SK-N-SH (cell line): ENCODE data around the gene BCAS4. TPM values are rescaled to one million over a fixed set of nuclear protein-coding genes. Genes with fewer than 3 reads are reported as not detected.

Source experiments
- CTCF ChIA-PET: fragments of 300-600, 350-600 bp; formaldehyde crosslinking; extraction: SDS; loops from one replicate; lab custom pipeline; 2021; lab: Yijun Ruan, JAX
- POLR2A ChIA-PET: fragments of 350-600 bp; sonication (Branson Sonifier 250); formaldehyde crosslinking; extraction: SDS; loops from one replicate; lab custom pipeline; 2020; ENCODE audit warnings: antibody characterized with exemption, inconsistent platforms; lab: Yijun Ruan, JAX
- DNase-seq: peaks from one replicate; pipeline ENCODE4 v3.0.0; 2012
- H2AFZ ChIP-seq: fragments of 200-600 bp; sonication (generic); 2 replicates; pipeline ENCODE4 v1.8.1; 2016; ENCODE audit warnings: antibody characterized with exemption, mild to moderate bottlenecking, low read depth
- H3F3A ChIP-seq: fragments of 200-600 bp; sonication (generic); replicated peaks from 2 replicates; pipeline ENCODE3; 2016; ENCODE audit warnings: antibody characterized with exemption, mild to moderate bottlenecking; ENCODE audit not compliant: insufficient read depth
- H3K27ac ChIP-seq, 2 experiments: fragments of 200-500 bp in 1 of 2; fragments of 200-600 bp in 1 of 2; sonication (Bioruptor generic) in 1 of 2; sonication (generic), shearing (Covaris generic) in 1 of 2; 2 replicates each; pipeline versions ENCODE4 v1.5.1 to v1.6.1; 2014 to 2016; ENCODE audit warnings: low read depth in 2 of 2, inconsistent platforms in 1 of 2, low read length in 1 of 2, mild to moderate bottlenecking in 1 of 2, mixed read lengths in 1 of 2
- H3K27me3 ChIP-seq: fragments of 200-600 bp; sonication (generic), shearing (Covaris generic); 2 replicates; pipeline ENCODE4 v1.6.1; 2016; ENCODE audit warnings: mixed run types; ENCODE audit not compliant: insufficient read depth
- H3K36me3 ChIP-seq, 2 experiments: fragments of 200-500 bp in 1 of 2; fragments of 200-600 bp in 1 of 2; sonication (Bioruptor generic) in 1 of 2; sonication (generic) in 1 of 2; replicated peaks in 1 of 2; 2 replicates each; pipeline versions ENCODE3 to v1.5.1; 2014 to 2016; ENCODE audit warnings: low read length in 1 of 2, mild to moderate bottlenecking in 1 of 2; ENCODE audit not compliant: insufficient read depth in 2 of 2, control insufficient read depth in 1 of 2
- H3K4me1 ChIP-seq, 2 experiments: fragments of 200-500 bp in 1 of 2; fragments of 200-600 bp in 1 of 2; sonication (Bioruptor generic) in 1 of 2; sonication (generic), shearing (Covaris generic) in 1 of 2; 2 replicates each; pipeline versions ENCODE4 v1.5.1 to v1.6.1; 2014 to 2016; ENCODE audit warnings: low read depth in 1 of 2, low read length in 1 of 2, mixed run types in 1 of 2; ENCODE audit not compliant: insufficient read depth in 2 of 2, control insufficient read depth in 1 of 2
- H3K4me2 ChIP-seq: fragments of 200-600 bp; sonication (generic), shearing (Covaris generic); 2 replicates; pipeline ENCODE4 v1.6.1; 2017; ENCODE audit warnings: mixed run types
- H3K4me3 ChIP-seq, 2 experiments: fragments of 200-500 bp in 1 of 2; fragments of 200-600 bp in 1 of 2; sonication (Bioruptor generic) in 1 of 2; sonication (generic), shearing (Covaris generic) in 1 of 2; 2 replicates each; pipeline versions ENCODE4 v1.5.1 to v1.8.1; 2014 to 2016; ENCODE audit warnings: low read depth in 2 of 2, inconsistent platforms in 1 of 2, low read length in 1 of 2, mild to moderate bottlenecking in 1 of 2, mixed read lengths in 1 of 2, moderate library complexity in 1 of 2
- H3K79me2 ChIP-seq: fragments of 200-600 bp; sonication (generic); 2 replicates; pipeline ENCODE4 v1.8.1; 2017; ENCODE audit warnings: mild to moderate bottlenecking; ENCODE audit not compliant: insufficient read depth
- H3K9ac ChIP-seq: fragments of 200-600 bp; sonication (generic); 2 replicates; pipeline ENCODE4 v1.6.1; 2017; ENCODE audit warnings: mixed run types
- H3K9me2 ChIP-seq: fragments of 200-600 bp; sonication (generic); 2 replicates; pipeline ENCODE4 v1.6.1; 2017; ENCODE audit warnings: mixed run types
- H3K9me3 ChIP-seq: fragments of 200-600 bp; sonication (generic); 2 replicates; pipeline ENCODE4 v1.6.1; 2017; ENCODE audit warnings: mixed run types, mild to moderate bottlenecking, moderate library complexity
- H4K20me1 ChIP-seq: fragments of 200-600 bp; sonication (generic); 2 replicates; pipeline ENCODE4 v1.6.1; 2017; ENCODE audit warnings: mild to moderate bottlenecking, mixed run types; ENCODE audit not compliant: insufficient read depth
- ELF1 ChIP-seq: IDR thresholded peaks from 2 replicates; pipeline ENCODE4 v1.4.0; 2012
- FOXM1 ChIP-seq: IDR thresholded peaks from 2 replicates; pipeline ENCODE4 v1.4.0; 2012; ENCODE audit warnings: low read depth, mild to moderate bottlenecking
- MEF2A ChIP-seq: IDR thresholded peaks from 2 replicates; pipeline ENCODE4 v1.4.0; 2012; ENCODE audit warnings: low read depth, borderline replicate concordance
- NFIC ChIP-seq: IDR thresholded peaks from 2 replicates; pipeline ENCODE4 v1.4.0; 2012; ENCODE audit warnings: borderline replicate concordance
- NRF1 ChIP-seq: IDR thresholded peaks from 2 replicates; pipeline ENCODE4 v1.6.1; 2012; ENCODE audit warnings: low read depth, mild to moderate bottlenecking, low read length
- POLR2AphosphoS5 ChIP-seq: IDR thresholded peaks from 2 replicates; pipeline ENCODE4 v1.6.1; 2012; ENCODE audit warnings: low read depth, low read length
- RAD21 ChIP-seq: IDR thresholded peaks from 2 replicates; pipeline ENCODE4 v1.6.1; 2012; ENCODE audit warnings: mild to moderate bottlenecking, low read length
- RXRA ChIP-seq: IDR thresholded peaks from 2 replicates; pipeline ENCODE4 v1.4.0; 2012; ENCODE audit warnings: low read depth, mild to moderate bottlenecking, borderline replicate concordance
- SIN3A ChIP-seq: IDR thresholded peaks from 2 replicates; pipeline ENCODE4 v1.6.1; 2012; ENCODE audit warnings: low read depth, mild to moderate bottlenecking, low read length, moderate library complexity, borderline replicate concordance
- SMC3 ChIP-seq: IDR thresholded peaks from 2 replicates; pipeline ENCODE4 v1.6.1; 2012; ENCODE audit warnings: low read depth, low read length, improper control_type of control experiment
- TAF1 ChIP-seq: IDR thresholded peaks from 2 replicates; pipeline ENCODE4 v1.6.1; 2012; ENCODE audit warnings: low read depth, mild to moderate bottlenecking, low read length, moderate library complexity, borderline replicate concordance
- TCF12 ChIP-seq: IDR thresholded peaks from 2 replicates; pipeline ENCODE4 v1.4.0; 2012
- TEAD4 ChIP-seq: IDR thresholded peaks from 2 replicates; pipeline ENCODE4 v1.4.0; 2012; ENCODE audit warnings: mild to moderate bottlenecking, borderline replicate concordance; ENCODE audit not compliant: insufficient read depth
- YY1 ChIP-seq: IDR thresholded peaks from 2 replicates; pipeline ENCODE4 v1.4.0; 2012; ENCODE audit warnings: low read depth, mild to moderate bottlenecking
- WGBS: methylation state at CpG from one replicate; pipeline ENCODE4 v1.1.6; 2017; ENCODE audit warnings: low lambda C conversion rate; 5-methylcytosine and 5-hydroxymethylcytosine counted together
- polyA plus RNA-seq, 3 experiments: library from polyadenylated mRNA; depleted of rRNA; stranded (reverse); fragments of >200 nt; gene quantifications; 2 replicates each; pipeline ENCODE4 v1.2.3, GENCODE V29; 2012
- TF ChIP-seq, protein P1 (sequence below): fragments of 150-350 bp; IDR thresholded peaks from 2 replicates; pipeline ENCODE4 v1.6.1; 2017; ENCODE audit warnings: antibody characterized with exemption, low read length, low read depth, borderline replicate concordance
- TF ChIP-seq, protein P2 (sequence below): fragments of 150-350 bp; IDR thresholded peaks from 2 replicates; pipeline ENCODE4 v1.6.1; 2016; ENCODE audit warnings: mild to moderate bottlenecking, low read depth, low read length
- TF ChIP-seq, protein P3 (sequence below): IDR thresholded peaks from 2 replicates; pipeline ENCODE4 v1.4.0; 2012; ENCODE audit warnings: low read depth, borderline replicate concordance
- TF ChIP-seq, protein P4 (sequence below): IDR thresholded peaks from 2 replicates; pipeline ENCODE4 v1.6.1; 2012; ENCODE audit warnings: mild to moderate bottlenecking, low read depth, low read length, moderate library complexity
- TF ChIP-seq, protein P5 (sequence below): fragments of 200-600 bp; sonication (generic); IDR thresholded peaks from 2 replicates; pipeline ENCODE4 v1.6.1; 2017; ENCODE audit warnings: antibody characterized with exemption, mild to moderate bottlenecking, moderate library complexity

The BCAS4 gene
- polyA plus RNA-seq, 1 of the 3 experiments (the other 2 are of a cell fraction) = 43.8 TPM

DNA sequence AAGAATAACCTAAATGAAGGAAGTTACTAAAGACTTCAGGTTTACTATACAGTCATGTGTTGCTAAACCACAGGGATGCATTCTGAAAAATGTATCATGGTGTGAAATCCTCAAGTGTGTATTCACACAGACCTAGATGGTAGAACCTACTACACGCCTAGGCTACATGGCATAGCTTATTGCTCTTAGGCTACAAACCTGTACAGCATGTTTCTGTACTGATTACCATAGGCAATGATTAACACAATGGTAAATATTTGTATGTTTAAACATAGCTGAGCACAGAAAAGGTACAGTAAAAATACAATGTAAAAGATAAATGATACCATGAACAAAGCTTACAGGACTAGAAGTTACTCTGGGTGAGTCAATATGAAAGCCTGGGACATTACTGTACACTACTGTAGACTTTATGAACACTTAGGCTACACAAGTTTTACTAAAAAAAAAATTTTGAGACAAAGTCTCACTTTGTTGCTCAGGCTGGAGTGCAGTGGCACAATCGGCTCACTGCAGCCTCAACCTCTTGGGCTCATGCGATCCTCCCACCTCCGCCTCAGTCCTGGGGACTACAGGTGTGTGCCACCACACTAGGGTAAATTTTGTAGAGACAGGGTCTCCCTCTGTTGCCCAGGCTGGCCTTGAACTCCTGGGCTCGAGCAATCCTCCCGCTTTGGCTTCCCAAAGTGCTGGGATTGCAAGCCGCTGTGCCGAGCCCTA lies 100.4 kb downstream of the BCAS4 start:
- no peak overlapping the region for H3K9ac ChIP-seq
- no peak for DNase-seq
- CTCF ChIA-PET = interaction anchor here (1.0 to 2.3 kb wide), 5 partner anchors 16 to 102 kb away, joined by 3 to 6 read pairs (median 3); partner anchors contain the start of gene BCAS4
- H4K20me1 ChIP-seq = peaks cover 53% of the 10 kb centered on the region
- TF ChIP-seq FOXM1 (no peak), SIN3A (no peak), SMC3 (no peak), ELF1 (no peak), RXRA (no peak), MEF2A (no peak), YY1 (no peak), RAD21 (no peak), NRF1 (no peak), TAF1 (no peak), TEAD4 (no peak), NFIC (no peak)
- TF ChIP-seq, protein P1, sequence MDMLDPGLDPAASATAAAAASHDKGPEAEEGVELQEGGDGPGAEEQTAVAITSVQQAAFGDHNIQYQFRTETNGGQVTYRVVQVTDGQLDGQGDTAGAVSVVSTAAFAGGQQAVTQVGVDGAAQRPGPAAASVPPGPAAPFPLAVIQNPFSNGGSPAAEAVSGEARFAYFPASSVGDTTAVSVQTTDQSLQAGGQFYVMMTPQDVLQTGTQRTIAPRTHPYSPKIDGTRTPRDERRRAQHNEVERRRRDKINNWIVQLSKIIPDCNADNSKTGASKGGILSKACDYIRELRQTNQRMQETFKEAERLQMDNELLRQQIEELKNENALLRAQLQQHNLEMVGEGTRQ = no peak
- TF ChIP-seq, protein P2, sequence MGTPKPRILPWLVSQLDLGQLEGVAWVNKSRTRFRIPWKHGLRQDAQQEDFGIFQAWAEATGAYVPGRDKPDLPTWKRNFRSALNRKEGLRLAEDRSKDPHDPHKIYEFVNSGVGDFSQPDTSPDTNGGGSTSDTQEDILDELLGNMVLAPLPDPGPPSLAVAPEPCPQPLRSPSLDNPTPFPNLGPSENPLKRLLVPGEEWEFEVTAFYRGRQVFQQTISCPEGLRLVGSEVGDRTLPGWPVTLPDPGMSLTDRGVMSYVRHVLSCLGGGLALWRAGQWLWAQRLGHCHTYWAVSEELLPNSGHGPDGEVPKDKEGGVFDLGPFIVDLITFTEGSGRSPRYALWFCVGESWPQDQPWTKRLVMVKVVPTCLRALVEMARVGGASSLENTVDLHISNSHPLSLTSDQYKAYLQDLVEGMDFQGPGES = no peak
- H3K9me3 ChIP-seq = no peaks in the 10 kb centered on the region
- H3K79me2 ChIP-seq = peaks cover 98% of the 10 kb centered on the region
- no peak overlapping the region for H3K27ac ChIP-seq
- H3K4me2 ChIP-seq = no peak overlapping the region
- 99% methylated on average over 7 of the region's 8 CpGs for WGBS
- H3K9me2 ChIP-seq = no peaks in the 10 kb centered on the region
- H3K4me3 ChIP-seq = no peak overlapping the region
- H3K27me3 ChIP-seq = no peaks in the 10 kb centered on the region
- no peak overlapping the region for H2AFZ ChIP-seq
- POLR2A ChIA-PET = no interaction called here
- H3F3A ChIP-seq = peaks cover 15% of the 10 kb centered on the region
- no peaks in the 10 kb centered on the region; a peak in 2 of 4 replicates for H3K4me1 ChIP-seq
- H3K36me3 ChIP-seq = peaks cover 84 to 92% of the 10 kb centered on the region in 2 experiments

DNA sequence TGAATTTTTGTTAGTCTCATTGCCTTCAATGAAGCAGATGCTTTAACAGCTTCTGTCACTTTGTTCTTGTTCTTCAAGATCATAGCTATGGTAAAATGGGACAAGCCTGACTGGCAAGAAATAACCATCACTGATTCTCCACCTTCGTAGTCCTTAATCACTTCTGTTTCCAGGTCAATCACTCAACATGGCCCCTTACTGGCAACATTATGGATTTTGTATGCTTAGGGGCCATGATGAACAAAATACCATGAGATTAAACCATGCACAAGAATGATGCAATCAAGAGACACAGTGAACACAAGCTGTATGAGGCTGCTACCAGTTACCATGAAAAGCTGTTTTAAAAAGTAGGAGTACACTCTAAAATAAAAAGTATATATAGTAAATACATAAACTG lies 103.6 kb downstream of the BCAS4 start:
- Histone ChIP-seq H3K4me3 (no peak overlapping the region), H3K9ac (no peak overlapping the region), H3K27me3 (no peaks in the 10 kb centered on the region), H4K20me1 (peaks cover 70% of the 10 kb centered on the region), H3K9me3 (no peaks in the 10 kb centered on the region), H3K9me2 (no peaks in the 10 kb centered on the region), H3F3A (peaks cover 13% of the 10 kb centered on the region), H2AFZ (no peak overlapping the region), H3K79me2 (peaks cover 99% of the 10 kb centered on the region), H3K4me1 (no peaks in the 10 kb centered on the region; a peak in 1 of 4 replicates), H3K27ac (no peak overlapping the region), H3K36me3 (peaks cover 84 to 93% of the 10 kb centered on the region in 2 experiments), H3K4me2 (no peak overlapping the region)
- POLR2A ChIA-PET = no interaction called here
- CTCF ChIA-PET = interaction anchor here (1.7 to 3.7 kb wide), 4 partner anchors 13 to 104 kb away, joined by 5 to 19 read pairs (median 8); partner anchors contain the start of genes ADNP and BCAS4
- 100% methylated on average over 1 of the region's 1 CpG for WGBS
- no peak for DNase-seq
- no peak for TF ChIP-seq TCF12
- TF ChIP-seq, protein P3, sequence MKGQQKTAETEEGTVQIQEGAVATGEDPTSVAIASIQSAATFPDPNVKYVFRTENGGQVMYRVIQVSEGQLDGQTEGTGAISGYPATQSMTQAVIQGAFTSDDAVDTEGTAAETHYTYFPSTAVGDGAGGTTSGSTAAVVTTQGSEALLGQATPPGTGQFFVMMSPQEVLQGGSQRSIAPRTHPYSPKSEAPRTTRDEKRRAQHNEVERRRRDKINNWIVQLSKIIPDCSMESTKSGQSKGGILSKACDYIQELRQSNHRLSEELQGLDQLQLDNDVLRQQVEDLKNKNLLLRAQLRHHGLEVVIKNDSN = no peak
- TF ChIP-seq POLR2AphosphoS5 = no peak
- no peak for TF ChIP-seq RAD21
- no peak for TF ChIP-seq TAF1
- TF ChIP-seq, protein P4, sequence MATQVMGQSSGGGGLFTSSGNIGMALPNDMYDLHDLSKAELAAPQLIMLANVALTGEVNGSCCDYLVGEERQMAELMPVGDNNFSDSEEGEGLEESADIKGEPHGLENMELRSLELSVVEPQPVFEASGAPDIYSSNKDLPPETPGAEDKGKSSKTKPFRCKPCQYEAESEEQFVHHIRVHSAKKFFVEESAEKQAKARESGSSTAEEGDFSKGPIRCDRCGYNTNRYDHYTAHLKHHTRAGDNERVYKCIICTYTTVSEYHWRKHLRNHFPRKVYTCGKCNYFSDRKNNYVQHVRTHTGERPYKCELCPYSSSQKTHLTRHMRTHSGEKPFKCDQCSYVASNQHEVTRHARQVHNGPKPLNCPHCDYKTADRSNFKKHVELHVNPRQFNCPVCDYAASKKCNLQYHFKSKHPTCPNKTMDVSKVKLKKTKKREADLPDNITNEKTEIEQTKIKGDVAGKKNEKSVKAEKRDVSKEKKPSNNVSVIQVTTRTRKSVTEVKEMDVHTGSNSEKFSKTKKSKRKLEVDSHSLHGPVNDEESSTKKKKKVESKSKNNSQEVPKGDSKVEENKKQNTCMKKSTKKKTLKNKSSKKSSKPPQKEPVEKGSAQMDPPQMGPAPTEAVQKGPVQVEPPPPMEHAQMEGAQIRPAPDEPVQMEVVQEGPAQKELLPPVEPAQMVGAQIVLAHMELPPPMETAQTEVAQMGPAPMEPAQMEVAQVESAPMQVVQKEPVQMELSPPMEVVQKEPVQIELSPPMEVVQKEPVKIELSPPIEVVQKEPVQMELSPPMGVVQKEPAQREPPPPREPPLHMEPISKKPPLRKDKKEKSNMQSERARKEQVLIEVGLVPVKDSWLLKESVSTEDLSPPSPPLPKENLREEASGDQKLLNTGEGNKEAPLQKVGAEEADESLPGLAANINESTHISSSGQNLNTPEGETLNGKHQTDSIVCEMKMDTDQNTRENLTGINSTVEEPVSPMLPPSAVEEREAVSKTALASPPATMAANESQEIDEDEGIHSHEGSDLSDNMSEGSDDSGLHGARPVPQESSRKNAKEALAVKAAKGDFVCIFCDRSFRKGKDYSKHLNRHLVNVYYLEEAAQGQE = no peak
- TF ChIP-seq, protein P5, sequence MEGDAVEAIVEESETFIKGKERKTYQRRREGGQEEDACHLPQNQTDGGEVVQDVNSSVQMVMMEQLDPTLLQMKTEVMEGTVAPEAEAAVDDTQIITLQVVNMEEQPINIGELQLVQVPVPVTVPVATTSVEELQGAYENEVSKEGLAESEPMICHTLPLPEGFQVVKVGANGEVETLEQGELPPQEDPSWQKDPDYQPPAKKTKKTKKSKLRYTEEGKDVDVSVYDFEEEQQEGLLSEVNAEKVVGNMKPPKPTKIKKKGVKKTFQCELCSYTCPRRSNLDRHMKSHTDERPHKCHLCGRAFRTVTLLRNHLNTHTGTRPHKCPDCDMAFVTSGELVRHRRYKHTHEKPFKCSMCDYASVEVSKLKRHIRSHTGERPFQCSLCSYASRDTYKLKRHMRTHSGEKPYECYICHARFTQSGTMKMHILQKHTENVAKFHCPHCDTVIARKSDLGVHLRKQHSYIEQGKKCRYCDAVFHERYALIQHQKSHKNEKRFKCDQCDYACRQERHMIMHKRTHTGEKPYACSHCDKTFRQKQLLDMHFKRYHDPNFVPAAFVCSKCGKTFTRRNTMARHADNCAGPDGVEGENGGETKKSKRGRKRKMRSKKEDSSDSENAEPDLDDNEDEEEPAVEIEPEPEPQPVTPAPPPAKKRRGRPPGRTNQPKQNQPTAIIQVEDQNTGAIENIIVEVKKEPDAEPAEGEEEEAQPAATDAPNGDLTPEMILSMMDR = no peak
- TF ChIP-seq ELF1 = no peak
